Smooth muscle cell (in vitro differentiated cells): ENCODE measurements around the gene AMN. TPM values are rescaled to one million over a fixed set of nuclear protein-coding genes. Genes with fewer than 3 reads are reported as not detected.
"Not testable (repeated sequence)": the region's sequence is repeated elsewhere in the genome, so short reads cannot be mapped to it uniquely, and the experiment has no call there.

Experiments used
- DNase-seq: peaks from one replicate; lab custom pipeline; 2025; ENCODE audit not compliant: unreplicated experiment; lab: John Stamatoyannopoulos, UW
- H2AFZ ChIP-seq: fragments of 200-600 bp; sonication (generic); 2 replicates; pipeline ENCODE4 v1.6.0; 2016; ENCODE audit warnings: antibody characterized with exemption, low read depth, mild to moderate bottlenecking
- H3F3A ChIP-seq: fragments of 200-600 bp; sonication (generic); 2 replicates; pipeline ENCODE4 v1.6.0; 2017; ENCODE audit warnings: antibody characterized with exemption, low read depth
- H3K27ac ChIP-seq: fragments of 200-600 bp; sonication (generic); 2 replicates; pipeline ENCODE4 v1.5.1; 2016; ENCODE audit warnings: low read depth, mild to moderate bottlenecking
- H3K27me3 ChIP-seq: fragments of 200-600 bp; sonication (generic); 2 replicates; pipeline ENCODE4 v1.6.1; 2016; ENCODE audit warnings: low read depth, mild to moderate bottlenecking
- H3K36me3 ChIP-seq: fragments of 200-600 bp; sonication (generic); 2 replicates; pipeline ENCODE4 v1.5.1; 2016; ENCODE audit warnings: low read depth
- H3K4me1 ChIP-seq: fragments of 200-600 bp; sonication (generic); 2 replicates; pipeline ENCODE4 v1.5.1; 2016; ENCODE audit warnings: low read depth
- H3K4me2 ChIP-seq: fragments of 200-600 bp; sonication (generic); 2 replicates; pipeline ENCODE4 v1.6.0; 2016; ENCODE audit warnings: mild to moderate bottlenecking
- H3K4me3 ChIP-seq: fragments of 200-600 bp; sonication (generic); 2 replicates; pipeline ENCODE4 v1.5.1; 2016; ENCODE audit warnings: mild to moderate bottlenecking
- H3K79me2 ChIP-seq: fragments of 200-600 bp; sonication (generic); 2 replicates; pipeline ENCODE4 v1.6.0; 2016; ENCODE audit warnings: low read depth, mild to moderate bottlenecking
- H3K9ac ChIP-seq: fragments of 200-600 bp; sonication (generic); 2 replicates; pipeline ENCODE4 v1.6.0; 2016; ENCODE audit warnings: low read depth
- H3K9me3 ChIP-seq: fragments of 200-600 bp; sonication (generic); replicated peaks from 2 replicates; pipeline ENCODE4 v1.5.1; 2016; ENCODE audit warnings: low read depth
- H4K20me1 ChIP-seq: fragments of 200-600 bp; sonication (generic); 2 replicates; pipeline ENCODE4 v1.6.0; 2016; ENCODE audit warnings: low read depth
- WGBS: methylation state at CpG from one replicate; pipeline ENCODE4 v1.1.7; 2016; ENCODE audit warnings: low lambda C conversion rate; 5-methylcytosine and 5-hydroxymethylcytosine counted together
- polyA plus RNA-seq: library from polyadenylated mRNA; unstranded; fragments of >200 nt; fragmentation: Nextera tagmentation; extraction: Ambion mirVana; gene quantifications from 2 replicates; pipeline ENCODE4 v1.2.1, GENCODE V29; 2016
- total RNA-seq: library from RNA; depleted of rRNA; stranded (reverse); fragments of >200 nt; gene quantifications from 2 replicates; pipeline ENCODE4 v1.2.3, GENCODE V29; 2014
- TF ChIP-seq, protein P1 (sequence below): fragments of 200-600 bp; sonication (generic); IDR thresholded peaks from 2 replicates; pipeline ENCODE4 v1.5.1; 2017; ENCODE audit warnings: borderline replicate concordance, mild to moderate bottlenecking, antibody characterized with exemption; ENCODE audit not compliant: insufficient read depth, poor library complexity, severe bottlenecking

AMN gene
- total and polyA plus RNA-seq, 2 experiments from 2014 or later: 0.31 to 0.65 TPM

DNA sequence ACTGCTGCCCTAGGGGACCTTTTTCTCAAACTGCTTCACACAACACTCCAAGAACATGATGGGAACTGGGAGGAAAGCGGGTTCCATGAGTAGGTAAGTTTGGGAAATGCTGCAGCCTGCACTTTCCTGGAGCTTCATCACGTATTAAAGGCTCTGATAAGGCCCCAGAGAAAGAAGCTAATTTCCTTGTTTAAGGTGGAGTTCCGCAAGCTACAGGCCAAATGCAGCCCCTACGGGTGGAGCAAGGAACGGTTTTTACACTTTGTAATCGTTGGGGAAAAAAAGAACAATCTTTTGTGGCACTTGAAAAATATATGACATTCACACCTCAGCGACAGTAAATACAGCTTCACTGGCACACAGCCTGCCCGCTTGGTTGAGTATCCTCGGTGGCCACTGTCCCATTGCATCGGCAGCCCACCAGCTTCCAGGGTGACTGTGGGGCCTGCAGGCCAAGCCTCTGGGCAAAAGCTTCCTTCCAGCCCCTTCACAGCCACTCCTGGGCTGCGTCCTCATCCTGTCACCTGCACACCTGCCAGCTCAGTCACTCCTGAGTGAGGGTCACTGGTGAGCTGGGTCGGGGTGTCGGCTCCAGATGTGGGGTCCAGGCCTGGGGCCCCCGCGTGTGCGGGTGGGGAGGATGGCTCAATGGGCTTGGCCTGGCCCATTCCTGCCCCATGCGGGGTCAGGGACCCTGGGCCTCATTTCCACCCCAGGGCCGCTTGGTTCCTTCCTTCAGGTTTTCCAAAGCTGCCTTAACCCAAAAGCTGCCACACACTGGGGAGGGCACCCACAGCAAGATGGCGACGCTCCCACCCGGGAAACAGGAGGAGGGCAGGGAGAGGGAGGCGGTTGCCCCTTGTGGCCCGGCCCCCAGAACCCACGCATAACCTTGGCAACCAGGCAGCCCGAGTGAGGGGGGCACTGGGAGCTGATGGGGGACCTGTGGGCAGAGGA lies 2.4 kb downstream of the AMN start:
- H4K20me1 ChIP-seq: peaks cover 7% of the 10 kb centered on the region
- H3K4me1 ChIP-seq: peaks cover 13% of the 10 kb centered on the region
- H3K36me3 ChIP-seq: no peaks in the 10 kb centered on the region
- H3K79me2 ChIP-seq: no peaks in the 10 kb centered on the region
- peaks cover 4% of the 10 kb centered on the region for H3F3A ChIP-seq
- no peak overlapping the region for H3K4me3 ChIP-seq
- TF ChIP-seq, protein P1, sequence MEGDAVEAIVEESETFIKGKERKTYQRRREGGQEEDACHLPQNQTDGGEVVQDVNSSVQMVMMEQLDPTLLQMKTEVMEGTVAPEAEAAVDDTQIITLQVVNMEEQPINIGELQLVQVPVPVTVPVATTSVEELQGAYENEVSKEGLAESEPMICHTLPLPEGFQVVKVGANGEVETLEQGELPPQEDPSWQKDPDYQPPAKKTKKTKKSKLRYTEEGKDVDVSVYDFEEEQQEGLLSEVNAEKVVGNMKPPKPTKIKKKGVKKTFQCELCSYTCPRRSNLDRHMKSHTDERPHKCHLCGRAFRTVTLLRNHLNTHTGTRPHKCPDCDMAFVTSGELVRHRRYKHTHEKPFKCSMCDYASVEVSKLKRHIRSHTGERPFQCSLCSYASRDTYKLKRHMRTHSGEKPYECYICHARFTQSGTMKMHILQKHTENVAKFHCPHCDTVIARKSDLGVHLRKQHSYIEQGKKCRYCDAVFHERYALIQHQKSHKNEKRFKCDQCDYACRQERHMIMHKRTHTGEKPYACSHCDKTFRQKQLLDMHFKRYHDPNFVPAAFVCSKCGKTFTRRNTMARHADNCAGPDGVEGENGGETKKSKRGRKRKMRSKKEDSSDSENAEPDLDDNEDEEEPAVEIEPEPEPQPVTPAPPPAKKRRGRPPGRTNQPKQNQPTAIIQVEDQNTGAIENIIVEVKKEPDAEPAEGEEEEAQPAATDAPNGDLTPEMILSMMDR: no peak
- no peaks in the 10 kb centered on the region for H3K9me3 ChIP-seq
- H2AFZ ChIP-seq: no peak overlapping the region
- H3K27ac ChIP-seq: no peak overlapping the region
- no peak for DNase-seq
- 91% methylated on average over 25 of the region's 25 CpGs for WGBS
- no peak overlapping the region for H3K9ac ChIP-seq
- H3K4me2 ChIP-seq: no peak overlapping the region
- peaks cover 84% of the 10 kb centered on the region for H3K27me3 ChIP-seq

DNA sequence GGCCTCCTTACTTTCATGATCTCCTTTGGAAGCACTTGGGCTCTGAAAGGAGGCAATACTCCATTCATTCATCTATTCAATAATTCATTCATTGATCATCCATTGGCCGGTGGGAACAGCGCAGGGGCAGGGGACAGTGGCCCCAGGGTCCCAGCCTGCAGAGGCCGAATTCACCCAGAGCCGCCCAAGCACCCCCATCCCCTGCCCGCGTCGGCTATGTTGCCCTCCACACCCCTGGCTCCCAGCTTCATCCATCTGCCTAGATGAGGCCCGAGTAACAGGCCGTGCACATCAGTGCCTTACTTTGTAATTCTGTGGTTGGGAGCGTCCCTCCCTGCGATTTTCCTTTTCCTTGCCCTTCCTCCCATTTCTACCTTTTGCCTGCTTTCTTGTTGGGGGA lies 3.2 kb downstream of the AMN start:
- no peaks in the 10 kb centered on the region for H3K9me3 ChIP-seq
- H4K20me1 ChIP-seq: peaks cover 13% of the 10 kb centered on the region
- peaks cover 13% of the 10 kb centered on the region for H3K4me1 ChIP-seq
- DNase-seq: no peak
- WGBS: 86% methylated on average over 11 of the region's 11 CpGs
- TF ChIP-seq, protein P1: no peak
- no peak overlapping the region for H3K27ac ChIP-seq
- H2AFZ ChIP-seq: no peak overlapping the region
- peaks cover 4% of the 10 kb centered on the region for H3F3A ChIP-seq
- no peak overlapping the region for H3K9ac ChIP-seq
- no peak overlapping the region for H3K4me2 ChIP-seq
- H3K4me3 ChIP-seq: no peak overlapping the region
- peaks cover 91% of the 10 kb centered on the region for H3K27me3 ChIP-seq
- no peaks in the 10 kb centered on the region for H3K79me2 ChIP-seq
- H3K36me3 ChIP-seq: no peaks in the 10 kb centered on the region

- Histone ChIP-seq H3K9me3 (no peaks in the 10 kb centered on the region), H3K79me2 (no peaks in the 10 kb centered on the region), H3K27ac (no peak overlapping the region), H3K4me3 (no peak overlapping the region), H2AFZ (no peak overlapping the region), H3F3A (peaks cover 9% of the 10 kb centered on the region), H3K4me2 (no peak overlapping the region), H3K9ac (no peak overlapping the region), H3K4me1 (peaks cover 13% of the 10 kb centered on the region), H3K36me3 (no peaks in the 10 kb centered on the region), H4K20me1 (peaks cover 17% of the 10 kb centered on the region), H3K27me3 (peaks cover 94% of the 10 kb centered on the region)
- DNase-seq: no peak
- TF ChIP-seq, protein P1: no peak
- WGBS: 59% methylated on average over 12 of the region's 12 CpGs
These were observed 3.6 kb downstream of the AMN start for GRCh38 chr14:102926104-102926503.

DNA sequence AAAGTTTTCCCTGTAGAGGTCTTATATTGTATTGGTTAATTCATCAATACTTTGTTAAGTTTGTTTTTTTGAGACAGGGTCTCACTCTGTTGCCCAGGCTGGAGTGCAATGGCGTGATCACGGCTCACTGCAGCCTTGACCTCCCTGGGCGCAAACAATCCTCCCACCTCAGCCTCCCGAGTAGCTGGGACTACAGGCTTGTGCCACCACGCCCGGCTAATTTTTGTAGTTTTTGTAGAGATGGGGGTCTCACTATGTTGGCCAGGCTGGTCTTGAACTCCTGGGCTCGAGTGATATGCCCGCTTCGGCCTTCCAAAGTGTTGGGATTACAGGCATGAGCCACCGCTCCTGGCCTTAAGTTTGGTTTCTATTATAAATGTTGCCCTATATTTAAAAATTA lies 4.4 kb downstream of the AMN start:
- not testable (repeated sequence) for H3K9ac ChIP-seq, H3F3A ChIP-seq, H2AFZ ChIP-seq, H3K79me2 ChIP-seq, H3K27ac ChIP-seq, H3K36me3 ChIP-seq, H3K4me3 ChIP-seq, DNase-seq, H3K9me3 ChIP-seq, H3K4me2 ChIP-seq
- Histone ChIP-seq H3K27me3 (peaks cover 88% of the 10 kb centered on the region), H3K4me1 (peaks cover 13% of the 10 kb centered on the region), H4K20me1 (peaks cover 25% of the 10 kb centered on the region)
- WGBS: 96% methylated on average over 10 of the region's 10 CpGs
